T-helper 1 cell treated with Interleukin-12 subunit alpha and Interleukin-12 subunit beta and Interleukin-4 antibody, amounts not matched to agents 30 μg/mL and 1 μg/mL, for 36 hours (primary cell): ENCODE data around the gene SHROOM1.
A peak's percentile ranks its signal among the peaks of the same experiment; 100 is the strongest.

Source experiments
- H3K27ac Mint-ChIP-seq: one replicate; pipeline ENCODE4 v1.8.0; 2021; ENCODE audit warnings: mild to moderate bottlenecking, mixed read lengths
- H3K27me3 Mint-ChIP-seq: one replicate; pipeline ENCODE4 v1.8.0; 2021; ENCODE audit warnings: low read depth, mixed read lengths
- H3K36me3 Mint-ChIP-seq: one replicate; pipeline ENCODE4 v1.8.0; 2021; ENCODE audit warnings: low read depth, mixed read lengths
- H3K4me1 Mint-ChIP-seq: one replicate; pipeline ENCODE4 v1.8.0; 2021; ENCODE audit warnings: low read depth, mixed read lengths
- H3K4me3 Mint-ChIP-seq: one replicate; pipeline ENCODE4 v1.8.0; 2021; ENCODE audit warnings: mild to moderate bottlenecking, moderate library complexity, mixed read lengths
- H3K9me3 Mint-ChIP-seq: one replicate; pipeline ENCODE4 v1.8.0; 2021; ENCODE audit warnings: mixed read lengths

The SHROOM1 gene

DNA sequence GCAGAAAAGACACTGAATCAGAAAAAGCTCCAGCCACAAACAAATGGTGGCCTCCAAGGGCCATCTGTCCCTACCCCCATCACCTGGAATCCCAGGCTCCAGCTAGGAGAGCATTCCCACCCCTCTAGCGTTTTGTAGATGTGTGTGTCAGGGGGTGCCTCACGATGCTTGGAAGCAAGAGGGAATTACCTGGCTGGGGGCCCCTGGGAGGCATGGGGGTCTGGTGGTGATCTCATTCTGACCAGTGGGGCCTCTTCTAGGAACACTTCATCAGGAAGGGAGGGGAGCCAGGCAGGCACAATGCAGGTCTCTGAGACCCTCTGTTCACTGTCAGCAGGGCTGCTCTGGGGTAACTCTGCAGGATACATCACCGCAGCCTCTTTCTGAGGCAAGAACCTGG is 6.0 kb downstream of the SHROOM1 start:
- Mint-ChIP-seq H3K27ac (no peak overlapping the region), H3K4me3 (peak overlapping the region; percentile 48), H3K36me3 (peaks cover 2% of the 10 kb centered on the region), H3K9me3 (no peaks in the 10 kb centered on the region), H3K4me1 (peaks cover 20% of the 10 kb centered on the region), H3K27me3 (peaks cover 68% of the 10 kb centered on the region)

GRCh38 chr5:132823481-132824050 is 6.9 kb downstream of the SHROOM1 start:
- no peak overlapping the region for H3K27ac Mint-ChIP-seq
- H3K4me1 Mint-ChIP-seq: peaks cover 20% of the 10 kb centered on the region
- H3K4me3 Mint-ChIP-seq: no peak overlapping the region
- peaks cover 65% of the 10 kb centered on the region for H3K27me3 Mint-ChIP-seq
- H3K36me3 Mint-ChIP-seq: peaks cover 4% of the 10 kb centered on the region
- H3K9me3 Mint-ChIP-seq: no peaks in the 10 kb centered on the region

DNA sequence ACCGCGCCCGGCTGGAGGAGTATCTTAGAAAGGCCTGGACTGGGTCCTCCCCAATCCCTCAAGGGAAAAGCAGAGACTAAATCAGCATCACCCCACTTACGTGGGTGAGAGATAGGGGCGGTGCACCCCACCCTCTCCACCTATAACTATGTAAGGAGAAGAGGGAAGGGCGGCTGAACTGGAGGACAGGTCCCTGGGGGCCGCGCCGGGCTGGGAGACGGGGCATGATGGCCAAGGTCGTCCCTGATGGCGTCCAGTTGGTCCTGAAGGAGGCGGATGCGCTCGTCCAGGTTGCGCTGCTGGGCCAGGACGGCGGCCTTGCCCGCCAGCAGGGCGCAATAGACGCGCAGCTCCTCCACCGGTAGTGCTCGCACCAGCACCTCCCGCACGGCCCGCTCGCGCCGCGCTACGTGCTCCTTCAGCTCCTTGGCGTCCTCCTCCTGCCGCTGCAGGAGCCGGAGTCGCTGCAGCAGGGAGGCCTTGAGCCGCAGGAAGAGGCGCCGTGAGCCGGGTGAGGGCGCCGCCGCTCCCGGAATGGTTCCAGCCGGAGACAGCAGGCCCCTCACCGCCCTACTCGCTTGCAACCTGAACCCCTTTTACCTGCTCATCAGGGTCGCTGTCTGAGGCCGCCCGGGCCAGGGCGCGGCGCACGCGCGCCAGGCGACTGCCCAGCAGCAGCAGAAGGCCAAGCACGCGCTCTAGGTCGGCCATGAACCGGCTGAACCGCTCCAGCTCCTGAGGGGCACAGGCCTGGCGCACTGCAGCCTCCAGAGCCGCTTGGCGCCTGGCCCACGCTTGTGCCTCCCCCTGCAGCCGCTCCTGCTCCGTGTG is 7.6 kb downstream of the SHROOM1 start:
- Mint-ChIP-seq H3K4me1 (peaks cover 20% of the 10 kb centered on the region), H3K27me3 (peaks cover 59% of the 10 kb centered on the region), H3K36me3 (peaks cover 4% of the 10 kb centered on the region), H3K9me3 (no peaks in the 10 kb centered on the region), H3K4me3 (peak overlapping the region; percentile 25), H3K27ac (no peak overlapping the region)

DNA sequence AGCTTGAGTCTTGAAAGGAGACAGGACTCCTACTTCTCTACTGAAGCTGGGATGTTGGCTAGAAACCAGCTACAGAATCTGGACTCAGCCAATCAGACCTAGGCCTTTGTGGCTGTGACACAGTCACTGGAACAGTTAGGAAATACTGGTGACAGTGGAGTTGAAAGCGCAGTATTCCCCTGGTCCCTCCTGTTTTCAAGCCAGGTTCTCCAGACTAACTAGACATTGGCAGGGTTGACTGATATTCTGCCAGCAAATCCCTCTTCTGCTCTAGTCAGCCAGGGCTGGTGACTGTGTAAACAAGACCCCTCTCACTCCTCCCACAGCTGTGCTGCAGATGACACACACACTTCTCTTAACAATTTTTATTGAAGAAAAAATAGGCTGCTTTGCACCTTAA is 8.7 kb downstream of the SHROOM1 start:
- peaks cover 53% of the 10 kb centered on the region for H3K27me3 Mint-ChIP-seq

DNA sequence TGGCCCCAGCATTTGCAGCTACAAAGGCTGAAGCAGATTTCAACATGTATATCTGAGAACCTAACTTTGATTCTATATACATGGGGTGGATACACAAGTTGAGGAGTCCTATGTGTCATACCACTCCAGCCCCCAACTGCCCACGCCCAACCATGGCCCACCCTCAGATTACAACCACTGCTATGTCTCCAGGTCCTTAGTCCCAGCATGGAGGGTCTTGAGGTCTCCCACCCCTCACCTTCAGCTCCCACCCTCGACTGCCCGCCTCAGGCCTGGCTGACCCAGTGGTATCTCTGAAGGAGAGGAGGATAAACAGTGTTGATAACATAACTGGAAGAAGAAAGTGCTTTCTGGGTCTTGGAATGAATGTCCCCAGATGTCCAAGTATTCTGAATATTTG is 9.1 kb downstream of the SHROOM1 start:
- Mint-ChIP-seq H3K4me1 (peaks cover 15% of the 10 kb centered on the region), H3K27ac (no peak overlapping the region), H3K4me3 (no peak overlapping the region), H3K27me3 (peaks cover 52% of the 10 kb centered on the region), H3K9me3 (no peaks in the 10 kb centered on the region), H3K36me3 (peaks cover 4% of the 10 kb centered on the region)

More for the DNA sequence above, 8.7 kb downstream of the SHROOM1 start:
- Mint-ChIP-seq H3K4me1 (peaks cover 15% of the 10 kb centered on the region), H3K36me3 (peaks cover 4% of the 10 kb centered on the region), H3K4me3 (no peak overlapping the region), H3K27ac (no peak overlapping the region), H3K9me3 (no peaks in the 10 kb centered on the region)

DNA sequence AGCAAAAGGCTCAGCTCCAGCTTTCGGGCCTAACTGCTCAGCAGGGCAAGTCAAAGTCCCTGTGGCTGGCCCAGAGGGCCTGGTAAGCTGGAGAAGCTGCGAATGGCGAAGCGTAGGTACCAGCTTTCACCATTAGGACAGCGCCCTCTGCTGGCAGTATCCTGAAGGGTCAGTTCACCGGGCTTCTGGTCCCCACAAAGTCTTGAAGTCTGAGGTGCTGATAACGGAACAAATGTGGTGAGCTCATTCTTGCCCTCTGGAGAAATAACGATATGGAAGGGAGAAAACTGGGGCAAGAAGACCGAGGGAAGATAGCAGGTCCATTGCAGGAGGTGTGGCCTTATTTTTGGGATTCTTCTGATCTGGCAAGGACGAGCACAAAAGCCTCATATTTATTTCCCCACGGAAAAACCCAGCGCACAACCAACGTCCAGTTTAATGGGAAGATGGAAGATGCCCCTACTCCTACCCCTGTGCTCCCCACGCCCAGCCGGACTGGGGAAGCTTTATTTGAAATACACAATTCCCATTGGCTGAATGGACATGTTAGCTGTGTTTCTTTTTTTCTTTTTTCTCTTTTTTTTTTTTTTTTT is 10.2 kb downstream of the SHROOM1 start:
- H3K4me1 Mint-ChIP-seq: peaks cover 15% of the 10 kb centered on the region
- H3K9me3 Mint-ChIP-seq: no peaks in the 10 kb centered on the region
- peaks cover 4% of the 10 kb centered on the region for H3K36me3 Mint-ChIP-seq
- peaks cover 53% of the 10 kb centered on the region for H3K27me3 Mint-ChIP-seq
- H3K4me3 Mint-ChIP-seq: no peak overlapping the region
- no peak overlapping the region for H3K27ac Mint-ChIP-seq

- H3K27me3 Mint-ChIP-seq: peaks cover 50% of the 10 kb centered on the region
- H3K9me3 Mint-ChIP-seq: no peaks in the 10 kb centered on the region
- no peak overlapping the region for H3K27ac Mint-ChIP-seq
- H3K4me3 Mint-ChIP-seq: no peak overlapping the region
- H3K36me3 Mint-ChIP-seq: peaks cover 4% of the 10 kb centered on the region
- H3K4me1 Mint-ChIP-seq: peaks cover 12% of the 10 kb centered on the region
Observed at GRCh38 chr5:132819468-132819867, 11.0 kb downstream of the SHROOM1 start.

GRCh38 chr5:132817011-132817410 is 13.4 kb downstream of the SHROOM1 start:
- no peak overlapping the region for H3K27ac Mint-ChIP-seq
- peaks cover 52% of the 10 kb centered on the region for H3K27me3 Mint-ChIP-seq
- peaks cover 13% of the 10 kb centered on the region for H3K4me1 Mint-ChIP-seq
- peaks cover 4% of the 10 kb centered on the region for H3K36me3 Mint-ChIP-seq
- no peak overlapping the region for H3K4me3 Mint-ChIP-seq
- no peaks in the 10 kb centered on the region for H3K9me3 Mint-ChIP-seq

GRCh38 chr5:132816554-132816953 is 13.9 kb downstream of the SHROOM1 start:
- Mint-ChIP-seq H3K27me3 (peaks cover 52% of the 10 kb centered on the region), H3K4me3 (no peak overlapping the region), H3K36me3 (peaks cover 3% of the 10 kb centered on the region), H3K9me3 (no peaks in the 10 kb centered on the region), H3K27ac (no peak overlapping the region), H3K4me1 (peaks cover 11% of the 10 kb centered on the region)

GRCh38 chr5:132816083-132816482 is 14.4 kb downstream of the SHROOM1 start:
- no peaks in the 10 kb centered on the region for H3K9me3 Mint-ChIP-seq
- H3K4me3 Mint-ChIP-seq: no peak overlapping the region
- no peak overlapping the region for H3K27ac Mint-ChIP-seq
- H3K4me1 Mint-ChIP-seq: peaks cover 11% of the 10 kb centered on the region
- peaks cover 3% of the 10 kb centered on the region for H3K36me3 Mint-ChIP-seq
- H3K27me3 Mint-ChIP-seq: peaks cover 54% of the 10 kb centered on the region

GRCh38 chr5:132815454-132815853 is 15.0 kb downstream of the SHROOM1 start:
- peak overlapping the region; percentile 54 for H3K4me3 Mint-ChIP-seq
- peaks cover 60% of the 10 kb centered on the region for H3K27me3 Mint-ChIP-seq
- peaks cover 11% of the 10 kb centered on the region for H3K4me1 Mint-ChIP-seq
- peaks cover 3% of the 10 kb centered on the region for H3K36me3 Mint-ChIP-seq
- no peak overlapping the region for H3K27ac Mint-ChIP-seq
- no peaks in the 10 kb centered on the region for H3K9me3 Mint-ChIP-seq

- H3K27me3 Mint-ChIP-seq: peaks cover 62% of the 10 kb centered on the region
- peak overlapping the region; percentile 52 for H3K27ac Mint-ChIP-seq
- H3K4me3 Mint-ChIP-seq: peak overlapping the region; percentile 54
- H3K4me1 Mint-ChIP-seq: peaks cover 11% of the 10 kb centered on the region
- H3K36me3 Mint-ChIP-seq: peaks cover 3% of the 10 kb centered on the region
- H3K9me3 Mint-ChIP-seq: no peaks in the 10 kb centered on the region
Observed at GRCh38 chr5:132814503-132815294, 15.7 kb downstream of the SHROOM1 start.

GRCh38 chr5:132813599-132814502 is 16.6 kb downstream of the SHROOM1 start:
- H3K27me3 Mint-ChIP-seq: peaks cover 64% of the 10 kb centered on the region
- H3K4me3 Mint-ChIP-seq: no peak overlapping the region
- H3K36me3 Mint-ChIP-seq: peaks cover 1% of the 10 kb centered on the region
- no peak overlapping the region for H3K27ac Mint-ChIP-seq
- H3K4me1 Mint-ChIP-seq: peaks cover 8% of the 10 kb centered on the region
- H3K9me3 Mint-ChIP-seq: no peaks in the 10 kb centered on the region
